ENCODE measurements around the gene HDAC6. TPM values are rescaled to one million over a fixed set of nuclear protein-coding genes. Genes with fewer than 3 reads are reported as not detected.

HDAC6 gene
- total RNA-seq, 1 experiment from 2014 or later: 44.2 TPM

GRCh38 chrX:48782795-48783194 lies 19.1 kb upstream of the HDAC6 start:
- Histone ChIP-seq H3K36me3 (ENCODE audit: low read depth) (no peaks in the 10 kb centered on the region), H2AFZ (no peak overlapping the region), H3K27me3 (ENCODE audit: insufficient read depth, low read depth) (no peaks in the 10 kb centered on the region), H3K9me2 (ENCODE audit: insufficient read depth) (no peaks in the 10 kb centered on the region), H3K4me3 (no peak overlapping the region), H4K20me1 (ENCODE audit: insufficient read depth) (no peaks in the 10 kb centered on the region), H3K4me1 (replicated peaks; ENCODE audit: insufficient read depth) (no peaks in the 10 kb centered on the region), H3K9me3 (ENCODE audit: insufficient read depth, low read depth) (no peaks in the 10 kb centered on the region), H3K27ac (no peak overlapping the region), H3K79me2 (ENCODE audit: low read depth) (no peaks in the 10 kb centered on the region), H3K4me2 (no peak overlapping the region), H3F3A (ENCODE audit: insufficient read depth, low read depth) (no peaks in the 10 kb centered on the region)
- intact Hi-C loops (cut with micrococcal nuclease; ENCODE audit: unreplicated experiment): no loop called here
- ChIA-PET CTCF (no interaction called here), POLR2A (ENCODE audit: unreplicated experiment) (no interaction called here)
- TF ChIP-seq CTCF (conservative IDR thresholded peaks at IDR 0.05) (no peak), EZH2 (IDR thresholded peaks at IDR 0.05; ENCODE audit: low read depth) (no peak)
- BruUV-seq (replicated peaks): no TSS peak
- no peak for DNase-seq

GRCh38 chrX:48784726-48785125 lies 17.1 kb upstream of the HDAC6 start:
- Histone ChIP-seq H3K9me3 (ENCODE audit: insufficient read depth, low read depth) (no peaks in the 10 kb centered on the region), H4K20me1 (ENCODE audit: insufficient read depth) (no peaks in the 10 kb centered on the region), H3K36me3 (ENCODE audit: low read depth) (no peaks in the 10 kb centered on the region), H3K4me1 (replicated peaks; ENCODE audit: insufficient read depth) (no peaks in the 10 kb centered on the region), H3K27me3 (ENCODE audit: insufficient read depth, low read depth) (no peaks in the 10 kb centered on the region), H2AFZ (no peak overlapping the region), H3F3A (ENCODE audit: insufficient read depth, low read depth) (no peaks in the 10 kb centered on the region), H3K9me2 (ENCODE audit: insufficient read depth) (no peaks in the 10 kb centered on the region), H3K79me2 (ENCODE audit: low read depth) (no peaks in the 10 kb centered on the region), H3K4me2 (no peak overlapping the region), H3K4me3 (no peak overlapping the region), H3K27ac (no peak overlapping the region)
- intact Hi-C loops (cut with micrococcal nuclease; ENCODE audit: unreplicated experiment): no loop called here
- TF ChIP-seq CTCF (conservative IDR thresholded peaks at IDR 0.05) (no peak), EZH2 (IDR thresholded peaks at IDR 0.05; ENCODE audit: low read depth) (no peak)
- DNase-seq: no peak
- no TSS peak for BruUV-seq (replicated peaks)
- ChIA-PET CTCF (no interaction called here), POLR2A (ENCODE audit: unreplicated experiment) (no interaction called here)

GRCh38 chrX:48785186-48785539 lies 16.7 kb upstream of the HDAC6 start:
- H3K27me3 ChIP-seq (ENCODE audit: insufficient read depth, low read depth): no peaks in the 10 kb centered on the region
- H3K4me3 ChIP-seq: no peak overlapping the region
- ChIA-PET POLR2A (ENCODE audit: unreplicated experiment) (no interaction called here), CTCF (no interaction called here)
- H3K9me3 ChIP-seq (ENCODE audit: insufficient read depth, low read depth): no peaks in the 10 kb centered on the region
- no peak overlapping the region for H3K27ac ChIP-seq
- no peaks in the 10 kb centered on the region for H3K9me2 ChIP-seq (ENCODE audit: insufficient read depth)
- no peaks in the 10 kb centered on the region for H3K36me3 ChIP-seq (ENCODE audit: low read depth)
- TF ChIP-seq CTCF (conservative IDR thresholded peaks at IDR 0.05) (no peak), EZH2 (IDR thresholded peaks at IDR 0.05; ENCODE audit: low read depth) (no peak)
- H3K4me2 ChIP-seq: no peak overlapping the region
- H2AFZ ChIP-seq: no peak overlapping the region
- no peaks in the 10 kb centered on the region for H4K20me1 ChIP-seq (ENCODE audit: insufficient read depth)
- H3F3A ChIP-seq (ENCODE audit: insufficient read depth, low read depth): no peaks in the 10 kb centered on the region
- BruUV-seq (replicated peaks): no TSS peak
- intact Hi-C loops (cut with micrococcal nuclease; ENCODE audit: unreplicated experiment): no loop called here
- H3K4me1 ChIP-seq (replicated peaks; ENCODE audit: insufficient read depth): no peaks in the 10 kb centered on the region
- DNase-seq: peak in 1 of 2 experiments; percentile 24
- no peaks in the 10 kb centered on the region for H3K79me2 ChIP-seq (ENCODE audit: low read depth)
